HG02943 (cell line): ENCODE data around the gene IRGQ.
"Not testable (repeated sequence)": the region's sequence is repeated elsewhere in the genome, so short reads cannot be mapped to it uniquely, and the experiment has no call there.

ENCODE experiments used
- ATAC-seq: cut with Tn5 transposase; IDR thresholded peaks from one replicate; pipeline ENCODE4 v1.9.1; 2021; ENCODE audit warnings: mild to moderate bottlenecking, low read depth, moderate library complexity; ENCODE audit not compliant: unreplicated experiment

IRGQ gene, protein sequence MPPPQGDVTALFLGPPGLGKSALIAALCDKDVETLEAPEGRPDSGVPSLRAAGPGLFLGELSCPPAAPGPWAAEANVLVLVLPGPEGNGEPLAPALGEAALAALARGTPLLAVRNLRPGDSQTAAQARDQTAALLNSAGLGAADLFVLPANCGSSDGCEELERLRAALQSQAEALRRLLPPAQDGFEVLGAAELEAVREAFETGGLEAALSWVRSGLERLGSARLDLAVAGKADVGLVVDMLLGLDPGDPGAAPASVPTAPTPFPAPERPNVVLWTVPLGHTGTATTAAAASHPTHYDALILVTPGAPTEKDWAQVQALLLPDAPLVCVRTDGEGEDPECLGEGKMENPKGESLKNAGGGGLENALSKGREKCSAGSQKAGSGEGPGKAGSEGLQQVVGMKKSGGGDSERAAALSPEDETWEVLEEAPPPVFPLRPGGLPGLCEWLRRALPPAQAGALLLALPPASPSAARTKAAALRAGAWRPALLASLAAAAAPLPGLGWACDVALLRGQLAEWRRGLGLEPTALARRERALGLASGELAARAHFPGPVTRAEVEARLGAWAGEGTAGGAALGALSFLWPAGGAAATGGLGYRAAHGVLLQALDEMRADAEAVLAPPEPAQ

DNA sequence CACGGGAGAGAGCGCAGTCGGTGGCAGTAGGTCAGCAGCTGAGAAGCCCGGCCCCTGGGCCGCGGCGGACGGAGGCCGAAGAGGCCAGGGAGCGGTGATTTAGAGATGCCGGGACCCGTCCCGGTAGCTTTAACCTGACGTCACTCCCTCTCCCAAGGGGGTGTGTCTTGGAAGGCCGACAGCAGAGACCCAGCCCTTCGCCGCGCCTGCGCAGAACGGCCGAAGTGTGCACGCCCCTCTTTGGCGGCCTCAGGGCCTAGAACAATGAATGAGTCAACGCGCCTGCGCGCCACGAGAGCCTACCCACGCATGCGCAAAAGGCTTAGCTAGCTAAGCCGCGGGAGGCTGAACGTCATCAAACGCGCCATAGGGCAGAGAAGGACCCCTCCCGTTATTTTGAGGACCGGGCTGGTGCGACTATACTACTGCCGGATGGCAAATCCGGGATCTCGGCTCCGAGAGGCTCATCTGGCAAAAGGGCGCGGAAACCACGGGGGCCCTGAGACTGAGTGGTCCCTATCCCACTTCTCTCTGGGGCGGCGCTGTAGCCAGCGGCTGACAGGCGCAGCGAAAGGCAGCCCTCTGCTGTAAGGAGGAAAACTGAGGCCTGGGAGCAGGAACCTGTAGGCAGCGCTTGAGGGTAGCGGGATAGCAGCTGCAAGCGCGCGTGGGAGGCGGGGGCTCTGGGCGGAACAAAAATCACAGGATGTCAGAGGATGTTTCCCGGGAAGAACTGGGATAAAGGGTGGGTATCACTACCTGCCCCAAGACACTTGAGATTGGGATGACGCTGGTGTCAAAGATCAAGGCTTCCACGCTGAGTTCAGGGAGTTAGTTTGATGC is at the start of gene IRGQ, which contains the start of gene ZNF576:
Gene IRGQ, minus strand, starts transcription at position 136 of the 843 bp plus-strand sequence. CDS start 796 bp downstream, outside the sequence.
Gene ZNF576, plus strand, starts transcription at position 597 of the 843 bp plus-strand sequence. CDS start 514 bp downstream, outside the sequence.
- ATAC-seq: peak; percentile 78

DNA sequence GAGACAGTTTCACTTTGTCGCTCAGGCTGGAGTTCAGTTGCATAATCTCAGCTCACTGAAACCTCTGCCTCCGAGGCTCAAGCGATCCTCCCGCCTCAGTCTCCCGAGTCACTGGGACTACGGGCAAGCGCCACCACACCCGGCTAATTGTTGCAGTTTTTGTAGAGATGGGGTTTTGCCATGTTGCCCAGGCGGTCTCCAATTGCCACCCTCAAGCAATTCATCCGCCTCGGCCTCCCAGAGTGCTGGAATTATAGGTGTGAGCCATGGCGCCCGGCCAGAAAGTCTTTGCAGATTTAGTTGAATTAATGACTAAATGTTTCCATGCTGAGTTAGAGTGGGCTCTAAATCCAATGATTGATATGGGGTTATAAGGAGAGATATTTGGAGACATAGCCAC is 48.2 kb upstream of the IRGQ start:
- no peak for ATAC-seq

DNA sequence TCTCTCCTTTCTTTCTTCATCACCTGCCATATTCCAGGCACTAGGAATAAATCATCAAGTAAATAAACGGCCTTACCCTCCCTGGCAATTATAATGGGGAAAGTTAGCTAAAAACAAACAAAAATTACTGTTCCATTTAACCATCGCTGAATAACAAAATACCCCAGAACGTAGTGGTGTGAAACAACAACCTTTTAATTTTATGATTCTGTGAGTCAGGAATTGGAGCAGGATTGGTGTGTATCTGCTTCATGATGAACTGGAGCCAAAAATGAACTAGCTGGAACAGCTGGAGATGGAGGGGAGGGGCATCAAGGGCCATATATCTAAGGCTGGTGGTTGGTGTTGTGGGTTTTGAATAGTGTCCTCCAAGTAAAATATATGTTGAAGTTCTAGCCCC is 47.4 kb upstream of the IRGQ start:
- ATAC-seq: no peak

DNA sequence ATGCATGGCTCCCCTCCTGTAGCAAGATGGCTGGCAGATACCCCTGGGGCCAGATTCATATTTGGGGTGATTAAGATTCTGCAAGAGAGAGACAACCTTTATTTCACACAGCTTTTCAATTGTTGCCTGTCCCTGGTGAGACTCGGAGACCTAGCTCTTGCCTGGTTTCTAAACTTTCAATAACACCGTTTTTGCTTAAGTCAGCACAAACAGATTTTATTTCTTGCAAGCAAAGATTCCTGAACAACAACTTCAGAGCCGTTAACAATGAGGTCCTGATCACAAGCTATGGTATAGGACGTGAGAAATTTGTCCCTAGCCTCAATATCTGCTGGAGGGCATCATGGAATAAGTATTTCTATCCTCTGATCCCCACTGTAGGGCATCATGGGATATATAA is 46.6 kb upstream of the IRGQ start:
- ATAC-seq: no peak

DNA sequence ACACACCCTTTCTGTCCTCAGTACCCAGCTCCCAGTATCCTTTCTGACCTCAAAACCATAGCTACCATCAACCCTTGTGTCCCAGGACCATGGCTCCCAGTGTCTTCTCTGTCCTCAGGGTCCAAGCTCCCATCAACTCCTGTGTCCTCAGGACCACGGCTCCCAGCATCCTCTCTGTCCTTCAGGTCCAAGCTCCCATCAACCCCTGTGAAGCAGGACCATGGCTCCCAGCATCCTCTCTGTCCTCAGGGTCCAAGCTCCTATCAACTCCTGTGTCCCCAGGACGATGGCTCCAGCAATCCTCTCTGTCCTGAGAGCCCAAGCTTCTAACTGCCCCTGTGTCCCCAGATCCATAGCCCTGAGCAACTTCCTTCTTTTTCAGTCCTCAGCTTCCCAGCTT is 45.4 kb upstream of the IRGQ start:
- no peak for ATAC-seq

DNA sequence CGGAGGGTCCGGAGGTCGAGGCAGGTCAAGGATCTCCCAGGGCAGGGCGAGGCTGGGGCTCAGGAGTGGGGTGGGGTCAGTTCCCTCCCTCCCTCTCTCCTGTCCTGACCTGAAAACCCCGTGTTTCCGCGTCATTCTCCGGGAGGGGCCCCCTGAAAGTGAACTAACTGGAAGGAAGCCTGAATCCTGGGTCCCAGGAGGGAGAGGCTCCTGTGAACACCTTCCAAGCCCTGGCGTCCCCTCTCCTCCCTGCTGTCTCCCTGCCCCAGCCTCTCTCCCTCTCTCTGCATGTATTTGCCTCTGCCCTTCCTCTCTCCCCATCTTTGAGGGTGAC is 44.5 kb upstream of the IRGQ start:
- no peak for ATAC-seq

DNA sequence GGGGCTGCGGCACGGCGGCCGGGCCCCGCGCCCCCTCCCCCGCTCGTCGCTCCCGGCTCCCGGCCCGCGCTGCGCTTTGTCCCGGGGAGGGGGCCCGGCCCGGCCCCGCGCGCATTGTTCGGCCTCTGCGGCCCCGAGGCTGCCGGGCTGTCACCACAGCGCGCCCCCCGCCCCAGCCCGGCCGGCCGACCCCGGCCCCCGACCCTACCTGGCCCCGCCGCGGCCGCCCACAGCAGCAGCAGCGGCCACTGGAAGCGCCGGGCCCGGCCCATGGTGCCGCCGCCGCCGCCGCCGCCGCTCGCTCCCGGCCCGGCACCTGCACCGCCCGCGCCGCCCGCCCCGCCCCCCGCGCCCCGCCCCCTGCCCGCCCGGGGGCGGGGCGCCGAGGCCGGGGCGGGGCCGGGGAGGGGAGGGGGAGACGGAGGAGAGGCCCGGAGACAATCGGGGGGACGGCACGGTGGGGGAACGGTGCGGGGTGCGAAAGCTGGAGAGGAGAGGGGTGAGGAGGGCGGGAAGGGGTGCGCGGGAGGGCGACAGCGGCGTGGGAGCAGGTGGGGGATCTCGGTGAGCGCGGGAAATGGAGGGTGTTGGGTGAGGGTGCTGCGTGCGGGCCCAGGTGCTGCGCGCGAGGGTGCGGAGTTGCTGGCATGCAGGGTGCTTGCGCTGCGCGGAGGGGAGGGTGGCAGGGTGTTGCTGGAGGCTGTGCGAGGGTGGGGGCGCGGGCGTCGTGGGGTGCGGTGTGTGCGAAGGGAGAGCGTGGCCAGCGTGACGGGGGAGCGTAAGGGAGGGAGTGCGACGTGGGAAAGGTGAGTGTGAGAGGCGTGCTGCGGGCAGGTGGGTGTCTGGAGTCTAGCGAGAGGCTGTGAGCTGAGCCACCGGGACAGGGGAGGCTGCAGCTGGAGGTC is 43.8 kb upstream of the IRGQ start, which contains the start of gene CADM4:
Gene CADM4, minus strand, starts transcription at position 332 of the 905 bp plus-strand sequence. Its CDS starts 60 bp downstream, at position 272.
- ATAC-seq: no peak

DNA sequence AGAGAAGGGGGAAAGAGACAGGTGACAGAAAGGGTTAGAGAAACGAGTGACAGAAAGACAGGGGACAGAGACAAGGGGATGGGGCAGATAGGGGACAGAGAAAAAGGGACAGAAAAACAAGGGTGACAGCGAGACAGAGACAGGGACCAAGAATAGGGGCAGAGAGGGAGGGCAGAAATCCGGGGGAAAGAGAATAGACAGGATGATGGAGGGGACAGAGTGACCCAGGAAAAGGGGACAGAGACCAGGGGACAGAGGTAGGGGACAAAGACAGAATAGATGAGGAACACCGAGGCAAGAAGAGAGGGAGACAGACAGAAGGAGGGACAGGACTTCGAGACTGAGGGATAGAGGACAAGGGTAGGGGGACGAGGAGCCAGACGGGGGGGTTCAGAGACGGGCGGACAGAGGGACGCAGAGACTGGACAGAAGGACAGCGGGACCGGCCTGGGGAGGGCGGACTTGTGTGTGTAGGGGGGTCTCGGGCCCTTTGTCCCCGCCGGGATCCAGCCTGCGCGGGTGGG is 43.1 kb upstream of the IRGQ start:
- ATAC-seq: no peak

DNA sequence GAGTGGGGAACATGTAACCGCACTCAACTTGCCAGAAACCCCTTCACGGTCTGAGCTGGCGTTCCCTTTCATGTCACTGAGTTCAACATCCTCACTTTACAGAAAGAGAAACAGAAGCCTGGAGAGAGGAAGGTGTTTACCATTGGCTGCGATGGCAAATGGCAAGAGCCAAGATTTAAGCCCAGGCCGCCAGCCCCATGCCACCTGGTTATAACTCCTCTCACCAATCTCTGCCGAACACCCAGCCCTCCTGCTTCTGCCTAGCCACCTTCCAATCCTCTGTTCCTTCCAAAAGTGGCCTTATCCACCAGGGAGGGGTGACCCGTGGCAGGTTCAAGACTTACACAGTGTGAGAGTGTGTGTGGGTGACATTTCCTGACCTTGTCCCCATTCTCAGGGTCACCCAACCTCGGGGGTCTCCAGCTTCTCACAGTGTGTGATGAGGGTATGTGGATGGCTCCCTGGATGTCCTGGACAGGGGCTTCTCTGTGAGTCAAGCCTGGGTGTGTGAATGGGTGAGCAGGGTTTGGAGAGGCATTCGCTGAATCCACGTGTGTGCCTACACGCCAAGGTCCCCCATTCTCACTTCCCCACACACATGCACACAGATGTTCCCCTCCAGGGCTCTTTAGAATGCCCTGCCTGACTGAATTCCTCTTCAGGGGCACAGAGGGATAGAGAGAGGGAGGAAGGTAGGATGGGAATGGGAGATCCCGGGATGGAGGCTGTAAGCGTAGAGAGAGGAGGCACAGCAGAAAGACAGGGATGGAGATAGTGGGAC is 42.5 kb upstream of the IRGQ start:
- no peak for ATAC-seq

DNA sequence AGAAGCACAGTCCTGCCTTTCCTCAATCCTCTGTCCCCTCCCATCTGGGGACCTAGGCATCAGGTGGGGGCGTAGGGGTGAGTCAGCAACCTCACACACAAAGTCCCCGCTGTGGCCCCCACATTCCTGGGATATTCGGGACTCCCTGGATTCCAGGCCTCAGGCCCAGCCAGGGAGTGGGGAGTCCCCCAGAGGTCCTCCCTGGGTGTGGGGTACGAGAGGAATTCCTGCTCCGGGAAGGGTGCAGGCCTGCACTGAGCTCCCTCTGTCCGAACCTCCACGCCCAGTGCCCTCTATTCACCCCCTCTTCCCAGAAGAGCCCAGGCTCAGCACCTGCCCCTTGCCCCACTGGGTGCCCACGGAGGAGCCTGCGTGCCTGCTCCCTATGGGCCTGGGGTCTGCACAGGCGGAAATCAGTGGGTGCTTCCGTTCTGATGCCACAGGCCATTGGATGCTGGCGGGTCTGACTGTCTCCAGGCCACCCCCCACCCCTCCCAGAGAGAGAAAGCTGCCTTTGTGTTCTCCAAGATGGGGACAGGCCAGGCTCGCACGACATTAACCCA is 40.3 kb upstream of the IRGQ start:
- no peak for ATAC-seq

DNA sequence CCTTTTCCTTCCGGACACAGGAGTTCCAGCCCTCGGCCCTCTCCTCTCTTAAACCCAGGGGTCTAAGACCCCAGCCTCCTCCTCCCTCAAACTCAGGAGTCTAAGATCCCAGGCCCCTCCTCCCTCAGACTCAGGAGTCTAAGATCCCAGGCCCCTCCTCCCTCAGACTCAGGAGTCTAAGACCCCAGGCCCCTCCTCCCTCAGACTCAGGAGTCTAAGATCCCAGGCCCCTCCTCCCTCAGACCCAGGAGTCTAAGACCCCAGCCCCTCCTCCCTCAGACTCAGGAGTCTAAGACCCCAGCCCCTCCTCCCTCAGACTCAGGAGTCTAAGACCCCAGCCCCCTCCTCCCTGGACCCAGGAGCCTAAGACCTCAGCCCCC is 39.6 kb upstream of the IRGQ start:
- not testable (repeated sequence) for ATAC-seq

DNA sequence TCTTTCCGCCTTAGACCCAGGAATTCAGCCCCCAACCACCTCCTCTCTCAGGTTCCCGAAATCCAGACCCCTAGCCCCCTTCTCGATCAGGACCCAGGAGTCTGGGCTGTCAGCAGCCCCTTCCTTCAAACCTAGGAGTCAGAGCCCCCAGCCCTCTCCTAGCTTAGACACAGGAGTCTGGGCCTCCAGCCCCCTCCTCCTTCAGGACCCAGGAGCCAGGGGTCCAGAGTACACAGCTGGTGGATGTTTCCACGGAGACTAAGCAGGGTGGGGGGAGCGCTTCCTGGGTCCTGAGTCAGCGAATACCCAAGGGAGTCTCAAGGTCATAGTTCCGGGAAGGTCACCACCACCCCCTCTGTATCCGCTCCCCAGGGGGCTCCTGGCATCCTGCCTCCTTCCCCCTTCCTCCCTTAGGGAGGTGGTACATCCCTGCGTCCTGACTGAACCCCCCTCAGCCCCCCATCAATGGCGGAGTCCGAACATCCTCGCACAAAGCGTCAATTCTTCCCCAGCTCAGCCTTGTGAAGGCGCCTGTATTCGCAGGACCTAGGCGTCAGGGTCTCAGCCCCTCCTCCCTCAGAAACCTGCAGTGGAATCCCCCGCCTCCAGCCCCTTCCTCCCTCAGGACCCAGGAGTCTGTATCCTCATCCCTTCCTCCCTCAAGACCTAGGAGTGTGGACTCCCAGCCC is 39.1 kb upstream of the IRGQ start:
- ATAC-seq: no peak

DNA sequence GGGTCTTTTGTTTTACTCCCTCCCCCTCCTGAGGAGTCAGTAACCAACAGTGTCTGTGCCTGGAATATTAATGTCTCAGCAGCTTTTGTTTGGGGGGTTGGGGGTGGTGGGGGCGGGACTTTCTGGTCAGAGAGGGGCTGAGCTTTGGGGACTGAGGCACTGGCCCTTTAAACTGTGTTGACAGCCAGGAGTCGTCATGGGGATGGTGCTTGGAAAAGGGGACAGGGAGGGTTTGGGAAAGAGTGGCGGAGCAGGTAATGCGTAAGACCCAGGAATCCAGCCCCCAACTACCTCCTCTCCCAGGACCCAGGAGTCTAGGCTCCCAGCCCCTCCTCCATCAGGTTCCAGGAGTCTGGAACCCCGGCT is 38.6 kb upstream of the IRGQ start:
- ATAC-seq: no peak

DNA sequence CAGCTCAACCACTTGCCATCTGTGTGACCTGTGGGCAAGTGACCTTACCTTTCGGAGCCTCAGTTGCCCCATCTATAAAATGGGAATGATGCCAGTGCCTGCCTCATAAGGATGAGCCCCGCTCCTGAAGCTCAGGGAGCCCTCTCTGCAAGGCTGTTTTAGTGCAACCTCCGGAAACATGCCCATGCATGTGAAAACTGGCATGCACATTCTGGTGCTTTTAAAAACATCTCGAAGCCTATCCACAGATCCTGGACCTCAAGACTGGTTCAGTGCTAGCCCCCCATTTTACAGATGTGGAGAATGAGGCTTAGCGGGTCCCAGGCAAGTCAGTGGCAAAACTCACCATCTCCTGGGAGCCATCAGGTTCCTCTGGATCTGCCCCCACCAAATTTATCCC is 38.1 kb upstream of the IRGQ start:
- no peak for ATAC-seq

DNA sequence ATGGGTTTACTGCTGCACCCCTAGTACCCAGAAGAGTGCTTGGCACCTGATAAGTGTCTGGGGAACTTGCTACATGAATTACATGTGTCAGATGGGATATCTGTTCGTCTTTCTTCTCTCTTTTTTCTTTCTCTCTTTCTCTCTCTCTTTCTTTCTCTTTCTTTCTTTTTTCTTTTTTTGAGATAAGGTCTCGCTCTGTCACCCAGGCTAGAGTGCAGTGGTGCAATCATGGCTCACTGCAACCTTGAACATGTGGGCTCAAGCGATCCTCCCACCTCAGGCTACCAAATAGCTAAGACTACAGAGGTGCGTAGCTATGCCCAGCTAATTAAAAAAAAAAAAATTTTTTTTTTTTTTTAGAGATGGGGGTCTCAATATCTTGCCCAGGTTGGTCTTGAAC is 37.6 kb upstream of the IRGQ start:
- ATAC-seq: no peak

DNA sequence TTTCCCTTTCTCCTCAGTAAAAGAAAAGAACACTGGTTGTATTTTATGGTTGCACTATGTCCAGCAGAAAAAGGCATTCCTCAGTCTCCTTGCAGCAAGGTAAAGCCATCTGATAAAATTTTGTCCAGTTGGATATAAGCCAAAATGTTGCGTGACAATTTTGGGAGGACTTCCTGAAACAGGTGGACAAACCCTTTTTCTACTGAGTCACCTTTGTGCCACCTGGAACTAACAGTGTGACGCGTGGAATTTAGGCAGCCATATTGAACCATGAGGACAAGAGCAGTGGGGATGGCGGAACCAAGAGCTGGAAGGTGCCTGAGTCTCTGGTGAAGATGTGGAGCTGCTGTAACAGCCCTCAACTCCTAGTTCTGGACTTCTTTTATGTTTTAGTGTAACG is 35.6 kb upstream of the IRGQ start:
- no peak for ATAC-seq

DNA sequence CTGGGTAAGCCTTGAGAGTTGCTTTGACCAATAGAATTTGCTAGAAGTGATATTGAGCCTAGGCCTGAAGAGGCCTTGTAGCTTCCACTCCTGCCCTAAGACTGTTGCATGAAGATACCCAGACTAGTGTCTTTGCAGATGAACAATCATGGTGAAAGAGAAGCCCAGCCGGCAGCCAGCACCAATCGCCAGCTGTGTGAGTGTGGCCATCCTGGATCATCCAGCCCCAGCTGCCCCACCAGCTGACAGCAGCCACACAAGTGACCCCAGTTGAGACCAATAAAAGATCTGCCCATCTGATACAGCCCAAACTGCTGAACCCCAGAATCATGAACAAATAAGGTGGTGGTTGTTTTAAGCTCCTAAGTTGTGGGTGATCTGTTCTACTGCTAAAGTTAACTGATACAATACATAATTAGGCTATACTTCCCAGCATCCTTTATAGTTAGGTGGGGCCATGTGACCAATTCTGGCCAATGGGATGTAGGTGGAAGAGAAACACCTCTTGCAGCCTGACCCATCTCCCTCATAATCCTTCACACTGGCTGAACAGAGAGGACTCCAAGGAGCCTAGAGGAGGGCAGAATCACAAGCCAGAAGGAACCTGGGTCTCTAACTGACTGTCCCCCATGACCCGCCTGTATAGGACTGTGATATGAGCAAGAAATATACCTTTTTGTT is 32.9 kb upstream of the IRGQ start:
- no peak for ATAC-seq

DNA sequence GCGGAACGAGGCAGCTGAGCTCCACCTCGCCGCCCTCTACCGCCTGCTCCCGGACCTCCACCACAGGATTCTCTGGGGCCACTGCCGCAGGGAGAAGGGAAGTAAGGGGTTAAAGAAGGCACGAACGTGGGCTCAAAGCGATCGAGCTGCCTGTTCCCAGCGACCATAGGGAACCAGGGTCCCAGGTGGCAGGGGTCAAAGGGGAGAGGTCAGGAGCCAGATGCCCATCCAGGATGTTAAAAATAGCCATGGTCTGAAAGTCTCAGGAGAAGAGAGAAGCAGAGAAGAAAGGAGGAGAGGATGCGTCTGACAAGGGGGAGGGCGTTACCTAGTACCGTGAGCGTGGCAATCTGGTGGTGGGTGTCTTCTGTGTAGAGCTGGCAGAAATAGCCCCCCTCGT is 30.9 kb upstream of the IRGQ start:
- ATAC-seq: no peak
